Liver (tissue), 3 donors: ENCODE results near the gene TTC23.

Experiments
- CTCF ChIP-seq: fragments of 150-350 bp; IDR thresholded peaks from 2 replicates; pipeline ENCODE4 v1.5.1; 2017; ENCODE audit warnings: improper control_type of control experiment, low read depth, low read length; ENCODE audit not compliant: missing input control
- FOXA1 ChIP-seq: IDR thresholded peaks from 2 replicates; pipeline ENCODE4 v1.6.1; 2016; ENCODE audit warnings: antibody characterized with exemption
- GABPA ChIP-seq, 2 donors: IDR thresholded peaks in 1 of 2; conservative IDR thresholded peaks in 1 of 2; 2 replicates each; pipeline ENCODE4 v1.6.1; 2016; ENCODE audit warnings: antibody characterized with exemption in 2 of 2, mild to moderate bottlenecking in 1 of 2, moderate library complexity in 1 of 2
- HNF4A ChIP-seq, 2 donors: conservative IDR thresholded peaks; 2 replicates each; pipeline ENCODE4 v1.6.1; 2016; ENCODE audit warnings: antibody characterized with exemption in 2 of 2, mild to moderate bottlenecking in 2 of 2
- HNF4G ChIP-seq: IDR thresholded peaks from 2 replicates; pipeline ENCODE4 v1.6.1; 2016; ENCODE audit warnings: antibody characterized with exemption
- JUND ChIP-seq, 2 donors: IDR thresholded peaks; 2 replicates each; pipeline ENCODE4 v1.6.1; 2016; ENCODE audit warnings: antibody characterized with exemption in 2 of 2
- RAD21 ChIP-seq, 2 donors: IDR thresholded peaks; 2 replicates each; pipeline ENCODE4 v1.6.1; 2016; ENCODE audit warnings: antibody characterized with exemption in 2 of 2, mild to moderate bottlenecking in 2 of 2
- REST ChIP-seq: IDR thresholded peaks from 2 replicates; pipeline ENCODE4 v1.6.1; 2016; ENCODE audit warnings: antibody characterized with exemption, mild to moderate bottlenecking
- RXRA ChIP-seq, 2 donors: IDR thresholded peaks; 2 replicates each; pipeline ENCODE4 v1.6.1; 2017 to 2018; ENCODE audit warnings: antibody characterized with exemption in 2 of 2, mild to moderate bottlenecking in 1 of 2
- TAF1 ChIP-seq: conservative IDR thresholded peaks from 2 replicates; pipeline ENCODE4 v1.6.1; 2016; ENCODE audit warnings: antibody characterized with exemption, mild to moderate bottlenecking
- YY1 ChIP-seq: IDR thresholded peaks from 2 replicates; pipeline ENCODE4 v1.6.1; 2016; ENCODE audit warnings: antibody characterized with exemption, mild to moderate bottlenecking
- TF ChIP-seq, protein P1 (sequence below): IDR thresholded peaks from 2 replicates; pipeline ENCODE4 v1.6.1; 2016; ENCODE audit warnings: antibody characterized with exemption
- TF ChIP-seq, protein P2 (sequence below): IDR thresholded peaks from 2 replicates; pipeline ENCODE4 v1.6.1; 2016; ENCODE audit warnings: antibody characterized with exemption
- donor health status: healthy.
- donor health status: healthy.

- TF ChIP-seq YY1 (no peak), CTCF (no peak), HNF4A (conservative IDR thresholded peaks at IDR 0.05) (no peak), HNF4G (no peak), RAD21 (IDR thresholded peaks at IDR 0.05) (no peak), GABPA (IDR thresholded peaks at IDR 0.05 in 1 of 2, conservative IDR thresholded peaks at IDR 0.05 in 1 of 2) (no peak), REST (no peak), TAF1 (no peak), JUND (IDR thresholded peaks at IDR 0.05) (no peak), FOXA1 (no peak), RXRA (IDR thresholded peaks at IDR 0.05) (no peak)
- TF ChIP-seq, protein P1, sequence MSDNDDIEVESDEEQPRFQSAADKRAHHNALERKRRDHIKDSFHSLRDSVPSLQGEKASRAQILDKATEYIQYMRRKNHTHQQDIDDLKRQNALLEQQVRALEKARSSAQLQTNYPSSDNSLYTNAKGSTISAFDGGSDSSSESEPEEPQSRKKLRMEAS, result no peak
- TF ChIP-seq, protein P2, sequence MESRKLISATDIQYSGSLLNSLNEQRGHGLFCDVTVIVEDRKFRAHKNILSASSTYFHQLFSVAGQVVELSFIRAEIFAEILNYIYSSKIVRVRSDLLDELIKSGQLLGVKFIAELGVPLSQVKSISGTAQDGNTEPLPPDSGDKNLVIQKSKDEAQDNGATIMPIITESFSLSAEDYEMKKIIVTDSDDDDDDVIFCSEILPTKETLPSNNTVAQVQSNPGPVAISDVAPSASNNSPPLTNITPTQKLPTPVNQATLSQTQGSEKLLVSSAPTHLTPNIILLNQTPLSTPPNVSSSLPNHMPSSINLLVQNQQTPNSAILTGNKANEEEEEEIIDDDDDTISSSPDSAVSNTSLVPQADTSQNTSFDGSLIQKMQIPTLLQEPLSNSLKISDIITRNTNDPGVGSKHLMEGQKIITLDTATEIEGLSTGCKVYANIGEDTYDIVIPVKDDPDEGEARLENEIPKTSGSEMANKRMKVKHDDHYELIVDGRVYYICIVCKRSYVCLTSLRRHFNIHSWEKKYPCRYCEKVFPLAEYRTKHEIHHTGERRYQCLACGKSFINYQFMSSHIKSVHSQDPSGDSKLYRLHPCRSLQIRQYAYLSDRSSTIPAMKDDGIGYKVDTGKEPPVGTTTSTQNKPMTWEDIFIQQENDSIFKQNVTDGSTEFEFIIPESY, result no peak
These were observed 30.4 kb upstream of the TTC23 start for GRCh38 chr15:99279827-99280226.
